UCSD-AML1 (cell line): ENCODE results near the gene RNF34.

ENCODE experiments used
- DNase-seq: peaks from one replicate; lab custom pipeline; 2025; ENCODE audit not compliant: unreplicated experiment; lab: John Stamatoyannopoulos, UW

Gene RNF34

DNA sequence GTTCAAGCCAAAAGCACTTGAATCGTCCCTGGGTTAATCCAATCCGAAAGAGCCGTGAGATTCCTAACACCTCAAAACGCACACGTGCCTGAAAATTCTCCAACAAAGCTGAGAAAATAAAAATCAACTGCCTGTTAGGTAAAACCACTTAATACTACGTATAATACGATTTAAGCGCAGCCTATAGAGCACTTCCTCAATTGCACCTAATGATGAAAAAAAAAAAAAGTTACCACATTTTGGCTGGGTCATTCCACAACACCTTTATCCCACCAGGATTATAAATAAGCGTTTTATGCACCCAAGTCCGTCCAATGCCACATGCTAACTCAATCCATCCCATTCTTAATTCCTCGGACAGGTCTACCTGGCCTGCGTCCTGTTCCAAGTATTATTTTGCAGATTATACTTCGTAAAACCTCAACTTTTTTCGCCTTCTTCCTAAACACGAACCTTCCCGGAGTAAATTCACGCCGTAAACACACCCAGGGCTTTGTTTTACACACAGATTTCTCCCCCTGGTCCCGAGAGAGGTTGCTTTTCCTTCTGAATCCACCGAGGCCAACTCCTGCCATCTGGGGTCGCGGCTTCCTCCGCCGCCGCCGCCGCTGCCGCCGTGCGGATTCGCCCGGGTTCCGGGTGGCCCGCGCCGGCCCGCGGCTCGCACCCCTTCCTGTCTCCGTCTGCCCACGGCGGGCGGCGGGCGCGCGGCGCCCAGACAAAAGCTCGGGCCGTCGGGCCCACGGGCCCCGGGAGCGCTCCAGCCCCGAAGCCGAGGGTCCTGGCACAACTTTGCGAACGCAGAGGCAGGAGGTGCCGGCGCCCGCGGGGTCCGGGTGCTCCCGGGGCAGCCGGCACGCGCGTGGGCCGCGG, 66.2 kb downstream of the RNF34 start:
- peak; percentile 49 for DNase-seq

DNA sequence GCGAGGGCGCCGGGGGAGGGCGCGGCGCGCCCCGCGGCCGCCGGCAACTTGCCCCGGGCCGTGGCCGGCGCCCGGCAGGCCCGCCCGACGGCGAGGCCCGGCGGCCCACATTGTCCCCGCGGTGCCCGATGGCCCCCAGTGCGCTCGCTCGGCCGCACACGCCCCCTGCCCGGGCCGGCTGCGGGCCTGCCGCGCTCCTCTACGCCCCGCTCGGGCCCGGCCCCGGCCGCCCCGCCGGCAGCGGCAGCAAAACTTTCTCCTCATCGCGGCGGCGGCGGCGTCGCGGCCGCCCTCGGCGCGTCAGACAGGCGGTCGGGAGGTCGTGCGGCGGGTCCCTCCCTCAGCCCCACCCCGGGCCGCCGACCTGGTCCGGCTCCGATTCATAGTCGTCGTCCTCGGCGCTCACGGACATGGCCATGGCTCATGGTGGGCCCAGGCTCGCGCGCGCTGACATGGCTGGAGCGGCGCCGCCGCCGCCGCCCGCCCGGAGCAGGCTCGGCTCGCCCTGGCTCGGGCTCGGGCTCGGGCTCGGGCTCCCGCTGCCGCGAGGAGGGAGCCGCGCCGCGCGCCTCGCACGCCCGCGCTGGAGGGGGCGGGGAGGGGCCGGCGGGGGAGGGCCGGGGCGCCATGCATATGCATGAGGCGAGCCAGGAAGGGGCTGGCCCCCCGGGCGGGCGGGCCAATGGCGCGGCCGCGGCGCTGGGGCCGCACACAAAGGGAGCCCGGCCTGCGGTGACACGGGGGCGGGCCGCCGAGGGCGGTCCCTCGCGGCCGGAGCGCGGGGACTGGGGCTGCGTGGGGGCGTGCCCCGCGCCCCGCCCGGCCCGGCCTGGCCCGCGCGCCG, 67.1 kb downstream of the RNF34 start:
- DNase-seq, result peak; percentile 92

DNA sequence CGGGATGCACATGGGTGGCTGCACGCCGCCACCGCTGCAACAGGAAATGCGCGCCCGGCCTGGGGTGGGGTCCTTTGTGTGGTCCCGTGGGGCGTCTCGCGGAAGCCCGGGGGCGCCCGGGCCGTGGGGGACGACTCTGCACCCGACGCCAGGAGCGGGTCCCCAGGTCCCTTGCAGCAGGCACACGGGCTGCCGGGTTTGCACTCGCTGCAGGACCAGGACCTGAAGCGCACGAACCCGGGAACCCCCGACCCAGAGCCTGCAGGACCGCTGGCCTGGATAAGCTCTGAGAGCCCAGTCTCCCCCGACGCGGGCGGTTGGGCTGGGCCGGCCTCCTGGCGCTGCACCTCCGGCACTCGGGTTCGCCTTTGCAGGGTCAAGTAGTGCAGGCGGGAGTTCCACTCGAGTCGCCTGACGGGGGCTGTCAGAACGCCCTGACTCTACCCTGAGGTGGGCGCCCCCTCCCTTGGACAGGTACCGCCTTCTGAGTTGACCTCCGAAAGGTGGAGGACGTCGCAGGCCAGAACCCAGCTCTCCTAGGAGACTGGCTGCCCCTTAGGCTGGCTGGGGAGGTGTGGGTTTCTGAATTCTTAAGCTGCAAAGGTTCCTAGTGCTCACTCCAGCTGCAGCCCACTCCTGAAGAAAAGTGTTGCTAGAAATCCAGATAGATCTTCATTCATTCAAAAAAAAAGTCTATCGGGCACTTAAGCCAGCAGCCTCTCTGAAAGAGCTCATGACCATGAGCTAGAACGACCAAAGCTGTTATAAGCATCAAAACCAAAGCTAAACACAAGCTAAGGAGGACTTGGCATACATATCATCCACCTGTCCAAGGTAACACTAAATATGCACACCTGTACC, 68.0 kb downstream of the RNF34 start:
- no peak for DNase-seq

DNA sequence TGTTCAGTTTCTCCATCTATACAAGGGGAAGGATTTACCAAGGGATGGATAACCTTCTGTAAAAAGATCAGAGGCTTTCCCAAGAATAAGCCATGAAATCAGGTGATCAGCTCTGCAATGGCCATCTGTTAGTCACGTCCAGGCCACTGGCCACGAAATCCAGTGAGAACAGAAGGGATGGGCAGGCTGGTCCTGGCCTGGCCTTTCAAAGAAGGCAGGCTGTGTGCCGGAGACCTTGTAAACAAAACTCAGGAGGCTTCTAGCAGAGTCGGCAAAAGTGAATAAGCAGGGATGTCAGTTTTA, 68.5 kb downstream of the RNF34 start:
- DNase-seq, result no peak

DNA sequence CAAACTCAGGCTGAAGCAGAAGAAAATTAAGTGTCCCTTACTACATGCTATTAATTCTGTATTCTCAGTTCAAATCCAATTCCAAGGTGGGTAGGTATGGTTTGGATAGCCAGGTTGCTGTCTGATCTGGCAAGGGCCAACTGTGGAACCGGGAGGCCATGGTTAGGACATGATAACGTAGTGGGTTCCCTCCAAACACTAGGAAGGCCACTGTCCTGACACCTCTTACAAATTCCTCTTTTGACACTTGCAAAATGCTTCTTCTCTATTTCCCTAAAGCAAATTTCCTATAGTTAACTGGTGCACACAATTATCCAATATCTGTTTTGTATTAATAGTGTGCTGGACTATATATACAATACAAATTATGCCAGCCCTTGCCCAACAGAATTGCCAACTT, 70.8 kb downstream of the RNF34 start:
- no peak for DNase-seq

DNA sequence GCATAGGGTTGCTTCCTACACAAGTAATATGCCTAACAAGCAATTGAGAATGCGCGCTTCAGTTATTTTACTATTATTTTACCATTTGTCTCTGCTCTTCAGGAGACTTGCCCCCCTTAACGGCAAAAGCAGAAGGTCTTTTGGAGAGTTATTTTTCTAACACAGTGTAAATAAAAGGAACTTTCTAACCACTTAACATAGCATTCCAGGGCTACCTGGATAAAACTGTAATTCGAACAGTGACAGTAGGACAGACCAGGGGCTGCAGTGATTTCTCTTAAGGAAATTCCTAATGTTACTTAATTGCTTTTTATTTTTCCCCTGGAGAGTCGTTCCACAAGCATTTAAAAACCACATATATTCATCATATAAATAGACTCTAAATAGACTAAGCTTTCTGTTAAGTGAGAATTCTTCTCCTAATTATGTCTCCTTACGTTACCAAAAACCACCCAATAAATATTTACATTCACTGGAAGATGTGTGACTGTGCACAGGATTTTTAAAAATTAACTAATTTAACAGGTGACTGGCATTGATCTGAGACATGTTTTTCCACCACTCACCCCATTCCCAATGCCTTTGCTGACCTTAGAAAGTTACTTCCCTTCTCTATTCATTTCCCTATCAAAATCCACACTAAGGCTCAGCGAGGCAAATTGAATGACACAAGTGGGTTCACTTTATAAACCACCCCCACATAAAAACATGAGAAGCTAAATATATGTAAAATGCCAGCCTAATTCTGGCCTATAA, 72.4 kb downstream of the RNF34 start:
- no peak for DNase-seq
